IMR-90 (cell line): ENCODE data around the gene KRT33A. TPM values are rescaled to one million over a fixed set of nuclear protein-coding genes. Genes with fewer than 3 reads are reported as not detected.
"Not testable (repeated sequence)": the region's sequence is repeated elsewhere in the genome, so short reads cannot be mapped to it uniquely, and the experiment has no call there.

ENCODE experiments used
- ATAC-seq: fragments of 200-7000 bp; cut with Tn5 transposase; 2 replicates; pipeline ENCODE4 v1.9.1; 2020; ENCODE audit warnings: low read depth, mild to moderate bottlenecking, moderate library complexity
- BruUV-seq: library from RNA; stranded (reverse); fragments of 400-500 nt; replicated peaks from 2 replicates; lab custom pipeline; 2021; lab: Mats Ljungman, UMichigan
- CTCF ChIA-PET: fragments of 300-600 bp; formaldehyde crosslinking; extraction: SDS; loops from one replicate; lab custom pipeline; 2021; ENCODE audit warnings: antibody characterized with exemption; lab: Yijun Ruan, JAX
- POLR2A ChIA-PET: fragments of 300-600 bp; sonication (Branson Sonifier 250); formaldehyde crosslinking; loops from one replicate; lab custom pipeline; 2022; ENCODE audit warnings: antibody characterized with exemption; ENCODE audit not compliant: unreplicated experiment; lab: Charles Lee
- DNase-seq: peaks from one replicate; pipeline ENCODE4 v3.0.0; 2013
- H2AFZ ChIP-seq: replicated peaks from 2 replicates; pipeline ENCODE3; 2013; ENCODE audit warnings: low read length, mild to moderate bottlenecking; ENCODE audit not compliant: poor library complexity
- H2AK5ac ChIP-seq: 2 replicates; pipeline ENCODE4 v1.6.1; 2013; ENCODE audit warnings: low read depth, low read length, inconsistent platforms
- H2AK9ac ChIP-seq: replicated peaks from 2 replicates; pipeline ENCODE3; 2013; ENCODE audit warnings: mild to moderate bottlenecking, low read depth, low read length, moderate library complexity; ENCODE audit not compliant: poor library complexity
- H2BK120ac ChIP-seq: 2 replicates; pipeline ENCODE4 v1.6.1; 2013; ENCODE audit warnings: low read depth, low read length, inconsistent platforms
- H2BK15ac ChIP-seq: 3 replicates; pipeline ENCODE4 v1.6.1; 2013; ENCODE audit warnings: low read depth, low read length, inconsistent platforms
- H2BK20ac ChIP-seq: 2 replicates; pipeline ENCODE4 v1.6.1; 2013; ENCODE audit warnings: low read depth, mild to moderate bottlenecking, inconsistent platforms, low read length, moderate library complexity
- H2BK5ac ChIP-seq: 2 replicates; pipeline ENCODE4 v1.6.1; 2013; ENCODE audit warnings: mild to moderate bottlenecking, low read depth, low read length, inconsistent platforms; ENCODE audit not compliant: poor library complexity, severe bottlenecking
- H3K14ac ChIP-seq: replicated peaks from 2 replicates; pipeline ENCODE4 v1.6.1; 2013; ENCODE audit warnings: low read depth, low read length, inconsistent platforms
- H3K18ac ChIP-seq: 2 replicates; pipeline ENCODE4 v1.6.1; 2013; ENCODE audit warnings: low read depth, low read length, control low read depth
- H3K23ac ChIP-seq: 2 replicates; pipeline ENCODE4 v1.6.1; 2013; ENCODE audit warnings: low read depth, low read length, inconsistent platforms
- H3K27ac ChIP-seq: 2 replicates; pipeline ENCODE4 v1.5.1; 2013; ENCODE audit warnings: mild to moderate bottlenecking, control low read depth, low read length; ENCODE audit not compliant: insufficient read depth
- H3K27me3 ChIP-seq: 2 replicates; pipeline ENCODE4 v1.6.1; 2013; ENCODE audit warnings: low read length; ENCODE audit not compliant: control insufficient read depth, insufficient read depth
- H3K36me3 ChIP-seq: 2 replicates; pipeline ENCODE4 v1.6.1; 2013; ENCODE audit warnings: low read length, mixed read lengths; ENCODE audit not compliant: control insufficient read depth, insufficient read depth
- H3K4ac ChIP-seq: 2 replicates; pipeline ENCODE4 v1.6.1; 2013; ENCODE audit warnings: low read depth, low read length, inconsistent platforms
- H3K4me1 ChIP-seq: 2 replicates; pipeline ENCODE4 v1.6.1; 2013; ENCODE audit warnings: low read length, mixed read lengths; ENCODE audit not compliant: control insufficient read depth, insufficient read depth
- H3K4me2 ChIP-seq: 2 replicates; pipeline ENCODE4 v1.6.1; 2013; ENCODE audit warnings: low read depth, mild to moderate bottlenecking, control low read depth, low read length, moderate library complexity
- H3K4me3 ChIP-seq: 2 replicates; pipeline ENCODE4 v1.5.1; 2013; ENCODE audit warnings: low read depth, mild to moderate bottlenecking, control low read depth, low read length, moderate library complexity; ENCODE audit not compliant: insufficient read depth
- H3K56ac ChIP-seq: 2 replicates; pipeline ENCODE4 v1.6.1; 2013; ENCODE audit warnings: low read length, inconsistent platforms; ENCODE audit not compliant: insufficient read depth; ENCODE audit errors: extremely low read depth
- H3K79me1 ChIP-seq, 2 experiments: 2 replicates each; pipeline ENCODE4 v1.6.1; 2013; ENCODE audit warnings: low read length in 2 of 2, inconsistent platforms in 1 of 2, low read depth in 1 of 2
- H3K9ac ChIP-seq: 2 replicates; pipeline ENCODE4 v1.6.1; 2013; ENCODE audit warnings: low read depth, low read length, control low read depth
- H3K9me1 ChIP-seq: 2 replicates; pipeline ENCODE4 v1.6.1; 2013; ENCODE audit warnings: low read length, inconsistent platforms; ENCODE audit not compliant: insufficient read depth
- H3K9me3 ChIP-seq: 2 replicates; pipeline ENCODE4 v1.6.1; 2013; ENCODE audit warnings: low read length; ENCODE audit not compliant: control insufficient read depth, insufficient read depth
- H4K20me1 ChIP-seq: 2 replicates; pipeline ENCODE4 v1.6.1; 2013; ENCODE audit warnings: low read length, inconsistent platforms; ENCODE audit not compliant: insufficient read depth
- H4K5ac ChIP-seq: 2 replicates; pipeline ENCODE4 v1.6.1; 2013; ENCODE audit warnings: mild to moderate bottlenecking, low read depth, low read length, control low read depth
- H4K8ac ChIP-seq, 2 experiments: 2 replicates each; pipeline ENCODE4 v1.6.1; 2013; ENCODE audit warnings: low read depth in 2 of 2, low read length in 2 of 2, control low read depth in 1 of 2, inconsistent platforms in 1 of 2
- H4K91ac ChIP-seq: 2 replicates; pipeline ENCODE4 v1.6.1; 2013; ENCODE audit warnings: low read depth, low read length, inconsistent platforms; ENCODE audit not compliant: insufficient read depth
- WGBS, 2 experiments: methylation state at CpG; one replicate each; pipeline versions ENCODE4 v1.1.5 to v1.1.7; 2013; ENCODE audit warnings: missing lambda C conversion rate in 2 of 2; ENCODE audit not compliant: insufficient read length in 1 of 2; ENCODE audit errors: extremely low coverage in 2 of 2; 5-methylcytosine and 5-hydroxymethylcytosine counted together
- dilution Hi-C: fragments of 300-500 bp; cut with HindIII; formaldehyde crosslinking; loops from one replicate; pipeline ENCODE4 v1.14.3; 2018; ENCODE audit warnings: low sequenced_read_pairs; ENCODE audit not compliant: unreplicated experiment
- in situ Hi-C: fragments of 300-500 bp; cut with MboI; formaldehyde crosslinking; loops from 3 replicates; pipeline ENCODE4 v1.14.3; 2019; ENCODE audit warnings: low sequenced_read_pairs, inconsistent platforms, mixed read lengths
- intact Hi-C: fragments of 100-400 bp; cut with micrococcal nuclease; formaldehyde crosslinking; loops from 2 replicates; pipeline ENCODE4 v1.10.0; 2022
- polyA plus RNA-seq, 3 experiments: library from polyadenylated mRNA; depleted of rRNA; stranded (reverse); fragments of >200 nt; gene quantifications; 2 replicates each; pipeline ENCODE4 v1.2.3, GENCODE V29; 2012; ENCODE audit warnings: low replicate concordance in 1 of 3
- total RNA-seq: library from RNA; depleted of rRNA; stranded (reverse); fragments of >200 nt; gene quantifications from 2 replicates; pipeline ENCODE4 v1.2.3, GENCODE V29; 2012

The KRT33A gene
- total and polyA plus RNA-seq, 2 of the 4 experiments (the other 2 are of a cell fraction) = not detected

- H4K8ac ChIP-seq, H2AK9ac ChIP-seq, H3K56ac ChIP-seq, BruUV-seq, dilution Hi-C loops, intact Hi-C loops, H3K4ac ChIP-seq, H4K91ac ChIP-seq, H3K79me1 ChIP-seq, DNase-seq, H2AK5ac ChIP-seq, POLR2A ChIA-PET, H3K36me3 ChIP-seq, CTCF ChIA-PET, H4K5ac ChIP-seq, H3K9me1 ChIP-seq, H3K9ac ChIP-seq, H3K18ac ChIP-seq, H3K4me2 ChIP-seq, H3K14ac ChIP-seq, in situ Hi-C loops, H3K9me3 ChIP-seq, H2BK20ac ChIP-seq, H2BK120ac ChIP-seq, H4K20me1 ChIP-seq, H2AFZ ChIP-seq, H3K4me1 ChIP-seq, ATAC-seq, H2BK5ac ChIP-seq, H3K4me3 ChIP-seq, H3K27ac ChIP-seq, H3K27me3 ChIP-seq, H3K23ac ChIP-seq, H2BK15ac ChIP-seq: not testable (repeated sequence)
- no CpG with 5 or more reads among the region's 12 CpGs for WGBS, 2 experiments
Measured at GRCh38 chr17:41395044-41395443, 44.4 kb upstream of the KRT33A start.
